ENCODE data around the gene PFN3. TPM values are rescaled to one million over a fixed set of nuclear protein-coding genes. Genes with fewer than 3 reads are reported as not detected.
A peak's percentile ranks its signal among the peaks of the same experiment; 100 is the strongest.

Gene PFN3
- total and polyA plus RNA-seq, 2 of the 13 experiments (the other 11 are each of a cell fraction or from before 2014, with no cell fraction given) = not detected

DNA sequence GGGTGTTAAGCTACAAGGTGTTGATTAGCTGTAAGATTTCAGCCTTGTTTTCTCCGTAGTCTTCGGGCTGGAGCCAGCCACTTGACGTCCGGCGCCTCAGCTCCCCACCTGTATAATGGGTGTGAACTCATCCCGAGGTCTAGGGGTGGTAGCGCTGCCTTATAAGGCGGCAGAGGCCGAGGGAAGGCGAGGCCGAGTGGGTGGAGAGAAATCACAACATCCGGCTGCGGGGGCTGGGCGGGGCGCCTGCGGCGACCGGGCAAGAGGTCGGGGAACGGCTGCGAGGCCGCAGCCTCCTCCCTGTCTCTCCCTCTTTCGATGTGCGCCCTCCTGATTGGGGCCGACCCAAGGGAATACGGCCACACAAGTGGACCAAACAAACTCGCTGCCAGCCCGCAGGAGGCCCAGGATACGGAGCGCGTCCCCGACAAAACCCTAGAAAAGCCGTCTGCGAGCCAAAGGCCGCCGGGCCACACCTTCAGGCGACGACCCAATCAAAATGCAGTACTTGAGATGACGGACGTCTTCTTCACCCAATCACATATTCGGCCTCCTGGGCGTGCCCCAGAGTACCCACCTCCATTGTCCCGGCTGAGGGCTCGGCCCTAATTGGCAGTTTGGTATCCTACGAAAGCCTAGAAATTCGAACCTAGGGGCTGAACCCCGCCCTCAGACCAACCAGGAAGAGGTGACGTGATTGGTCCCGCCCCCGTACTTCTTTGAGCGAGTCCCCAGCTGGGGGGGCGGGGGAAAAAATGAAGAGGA lies 25.5 kb upstream of the PFN3 start (continued):
- TF ChIP-seq, protein P1, sequence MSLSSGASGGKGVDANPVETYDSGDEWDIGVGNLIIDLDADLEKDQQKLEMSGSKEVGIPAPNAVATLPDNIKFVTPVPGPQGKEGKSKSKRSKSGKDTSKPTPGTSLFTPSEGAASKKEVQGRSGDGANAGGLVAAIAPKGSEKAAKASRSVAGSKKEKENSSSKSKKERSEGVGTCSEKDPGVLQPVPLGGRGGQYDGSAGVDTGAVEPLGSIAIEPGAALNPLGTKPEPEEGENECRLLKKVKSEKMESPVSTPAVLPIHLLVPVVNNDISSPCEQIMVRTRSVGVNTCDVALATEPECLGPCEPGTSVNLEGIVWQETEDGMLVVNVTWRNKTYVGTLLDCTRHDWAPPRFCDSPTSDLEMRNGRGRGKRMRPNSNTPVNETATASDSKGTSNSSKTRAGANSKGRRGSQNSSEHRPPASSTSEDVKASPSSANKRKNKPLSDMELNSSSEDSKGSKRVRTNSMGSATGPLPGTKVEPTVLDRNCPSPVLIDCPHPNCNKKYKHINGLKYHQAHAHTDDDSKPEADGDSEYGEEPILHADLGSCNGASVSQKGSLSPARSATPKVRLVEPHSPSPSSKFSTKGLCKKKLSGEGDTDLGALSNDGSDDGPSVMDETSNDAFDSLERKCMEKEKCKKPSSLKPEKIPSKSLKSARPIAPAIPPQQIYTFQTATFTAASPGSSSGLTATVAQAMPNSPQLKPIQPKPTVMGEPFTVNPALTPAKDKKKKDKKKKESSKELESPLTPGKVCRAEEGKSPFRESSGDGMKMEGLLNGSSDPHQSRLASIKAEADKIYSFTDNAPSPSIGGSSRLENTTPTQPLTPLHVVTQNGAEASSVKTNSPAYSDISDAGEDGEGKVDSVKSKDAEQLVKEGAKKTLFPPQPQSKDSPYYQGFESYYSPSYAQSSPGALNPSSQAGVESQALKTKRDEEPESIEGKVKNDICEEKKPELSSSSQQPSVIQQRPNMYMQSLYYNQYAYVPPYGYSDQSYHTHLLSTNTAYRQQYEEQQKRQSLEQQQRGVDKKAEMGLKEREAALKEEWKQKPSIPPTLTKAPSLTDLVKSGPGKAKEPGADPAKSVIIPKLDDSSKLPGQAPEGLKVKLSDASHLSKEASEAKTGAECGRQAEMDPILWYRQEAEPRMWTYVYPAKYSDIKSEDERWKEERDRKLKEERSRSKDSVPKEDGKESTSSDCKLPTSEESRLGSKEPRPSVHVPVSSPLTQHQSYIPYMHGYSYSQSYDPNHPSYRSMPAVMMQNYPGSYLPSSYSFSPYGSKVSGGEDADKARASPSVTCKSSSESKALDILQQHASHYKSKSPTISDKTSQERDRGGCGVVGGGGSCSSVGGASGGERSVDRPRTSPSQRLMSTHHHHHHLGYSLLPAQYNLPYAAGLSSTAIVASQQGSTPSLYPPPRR (CRISPR knock-in tag; IDR thresholded peaks at IDR 0.05; ENCODE audit: borderline replicate concordance) = no peak; the same call in 1 of the 2 replicates
- TF ChIP-seq SIN3A (IDR thresholded peaks at IDR 0.05; ENCODE audit: borderline replicate concordance, low read depth, low read length) = 0 out of 2 replicates have a peak, but pooled peaks have one; percentile 28
- TF ChIP-seq, protein P2, sequence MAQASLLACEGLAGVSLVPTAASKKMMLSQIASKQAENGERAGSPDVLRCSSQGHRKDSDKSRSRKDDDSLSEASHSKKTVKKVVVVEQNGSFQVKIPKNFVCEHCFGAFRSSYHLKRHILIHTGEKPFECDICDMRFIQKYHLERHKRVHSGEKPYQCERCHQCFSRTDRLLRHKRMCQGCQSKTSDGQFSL (CRISPR knock-in tag; IDR thresholded peaks at IDR 0.05) = 0 out of 2 replicates have a peak, but pooled peaks have one; percentile 13

DNA sequence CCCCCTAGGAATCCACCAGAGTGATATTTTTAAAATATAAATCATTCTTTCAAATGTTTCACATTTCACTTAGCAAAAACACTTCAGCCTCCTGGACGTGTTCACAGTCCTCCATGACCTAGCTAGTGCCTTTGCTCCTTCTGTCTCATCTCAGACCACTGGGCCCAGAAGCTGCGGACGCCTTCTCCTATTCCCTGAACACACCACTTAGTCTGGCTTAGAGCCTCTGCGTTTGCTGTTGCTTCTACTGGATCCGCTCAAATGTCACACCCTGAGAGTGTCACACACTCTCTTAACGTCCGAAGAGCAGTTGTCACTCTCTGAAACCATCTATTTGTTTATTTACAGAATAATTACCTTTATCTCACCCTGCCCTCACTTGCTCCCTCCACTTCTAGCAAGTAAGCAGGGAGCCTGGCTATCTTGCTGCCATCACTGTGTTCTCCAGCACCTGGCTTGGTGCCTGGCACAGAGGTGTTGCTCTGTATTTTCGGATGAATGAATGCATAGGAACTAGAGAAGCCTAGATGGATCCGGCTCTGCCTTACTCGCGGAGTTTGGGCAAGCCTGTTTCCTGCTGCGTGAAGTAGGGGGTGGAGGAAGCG lies 24.8 kb upstream of the PFN3 start:
- Histone ChIP-seq H3K9me3 (ENCODE audit: low read length) (no peaks in the 10 kb centered on the region), H3K27ac (ENCODE audit: extremely low read length, insufficient read depth, low read length) (peak overlapping the region; percentile 83), H3K79me2 (ENCODE audit: insufficient read depth, low read length) (peaks cover 14% of the 10 kb centered on the region), H3K27me3 (ENCODE audit: control insufficient read depth in 1 of 2, insufficient read depth in 2 of 2, low read length in 2 of 2) (peaks cover 0 to 14% of the 10 kb centered on the region in 2 experiments; a peak in 2 of 5 replicates), H4K20me1 (ENCODE audit: insufficient read depth, low read length) (no peaks in the 10 kb centered on the region), H3K4me2 (ENCODE audit: low read depth, low read length) (peak overlapping the region; percentile 92), H3K4me1 (ENCODE audit: insufficient read depth, low read length) (peaks cover 43% of the 10 kb centered on the region), H3K4me3 (replicated peaks in 1 of 3; ENCODE audit: insufficient read depth in 1 of 3, low read depth in 2 of 3, low read length in 3 of 3) (peak overlapping the region; percentile 47 to 73 (median 62)), H3K36me3 (replicated peaks in 1 of 2; ENCODE audit: control insufficient read depth in 1 of 2, insufficient read depth in 2 of 2, low read length in 2 of 2) (no peaks in the 10 kb centered on the region), H2AFZ (ENCODE audit: low read length) (peak overlapping the region; percentile 50), H3K9ac (ENCODE audit: insufficient read depth, low read depth, low read length) (peak overlapping the region; percentile 82)
- no peak for ATAC-seq
- intact Hi-C loops (cut with micrococcal nuclease; ENCODE audit: unreplicated experiment) = no loop called here
- no peak for FAIRE-seq
- 10% methylated on average over 13 of the region's 13 CpGs for WGBS (ENCODE audit: low lambda C conversion rate)
- in situ Hi-C loops (cut with HindIII; ENCODE audit: extremely low pct_ligation_motif_present, low pct_unique_long_range_greater_than_20kb) = no loop called here
- ChIA-PET CTCF (ENCODE audit: low intra/inter-chr PET ratio, low total read pairs) (no interaction called here), POLR2A (interaction anchor here (1.0 to 2.9 kb wide), 10 partner anchors 9 to 55 kb away, joined by 3 to 30 read pairs (median 11); partner anchors contain the start of gene F12)
- no peak for DNase-seq (ENCODE audit: low spot score)
- no TSS peak for BruUV-seq (replicated peaks)
- TF ChIP-seq MTF2 (CRISPR knock-in tag; IDR thresholded peaks at IDR 0.05; ENCODE audit: borderline replicate concordance) (0 out of 2 replicates have a peak, but pooled peaks have one; percentile 56), FOXC1 (CRISPR knock-in tag; IDR thresholded peaks at IDR 0.05; ENCODE audit: borderline replicate concordance) (peak; percentile 38; the same call in 1 of the 2 replicates), SRSF4 (IDR thresholded peaks at IDR 0.05; ENCODE audit: low read depth, low read length, poor library complexity, severe bottlenecking) (no peak), ZC3H13 (CRISPR knock-in tag; IDR thresholded peaks at IDR 0.05) (no peak), NCOA1 (CRISPR knock-in tag; IDR thresholded peaks at IDR 0.05) (0 out of 2 replicates have a peak, but pooled peaks have one; percentile 58), ZNF589 (CRISPR knock-in tag; conservative IDR thresholded peaks at IDR 0.05) (0 out of 2 replicates have a peak, but pooled peaks have one; percentile 44)
- TF ChIP-seq, protein P3, sequence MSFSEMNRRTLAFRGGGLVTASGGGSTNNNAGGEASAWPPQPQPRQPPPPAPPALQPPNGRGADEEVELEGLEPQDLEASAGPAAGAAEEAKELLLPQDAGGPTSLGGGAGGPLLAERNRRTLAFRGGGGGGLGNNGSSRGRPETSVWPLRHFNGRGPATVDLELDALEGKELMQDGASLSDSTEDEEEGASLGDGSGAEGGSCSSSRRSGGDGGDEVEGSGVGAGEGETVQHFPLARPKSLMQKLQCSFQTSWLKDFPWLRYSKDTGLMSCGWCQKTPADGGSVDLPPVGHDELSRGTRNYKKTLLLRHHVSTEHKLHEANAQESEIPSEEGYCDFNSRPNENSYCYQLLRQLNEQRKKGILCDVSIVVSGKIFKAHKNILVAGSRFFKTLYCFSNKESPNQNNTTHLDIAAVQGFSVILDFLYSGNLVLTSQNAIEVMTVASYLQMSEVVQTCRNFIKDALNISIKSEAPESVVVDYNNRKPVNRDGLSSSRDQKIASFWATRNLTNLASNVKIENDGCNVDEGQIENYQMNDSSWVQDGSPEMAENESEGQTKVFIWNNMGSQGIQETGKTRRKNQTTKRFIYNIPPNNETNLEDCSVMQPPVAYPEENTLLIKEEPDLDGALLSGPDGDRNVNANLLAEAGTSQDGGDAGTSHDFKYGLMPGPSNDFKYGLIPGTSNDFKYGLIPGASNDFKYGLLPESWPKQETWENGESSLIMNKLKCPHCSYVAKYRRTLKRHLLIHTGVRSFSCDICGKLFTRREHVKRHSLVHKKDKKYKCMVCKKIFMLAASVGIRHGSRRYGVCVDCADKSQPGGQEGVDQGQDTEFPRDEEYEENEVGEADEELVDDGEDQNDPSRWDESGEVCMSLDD (CRISPR knock-in tag; IDR thresholded peaks at IDR 0.05; ENCODE audit: borderline replicate concordance) = no peak
- TF ChIP-seq, protein P4, sequence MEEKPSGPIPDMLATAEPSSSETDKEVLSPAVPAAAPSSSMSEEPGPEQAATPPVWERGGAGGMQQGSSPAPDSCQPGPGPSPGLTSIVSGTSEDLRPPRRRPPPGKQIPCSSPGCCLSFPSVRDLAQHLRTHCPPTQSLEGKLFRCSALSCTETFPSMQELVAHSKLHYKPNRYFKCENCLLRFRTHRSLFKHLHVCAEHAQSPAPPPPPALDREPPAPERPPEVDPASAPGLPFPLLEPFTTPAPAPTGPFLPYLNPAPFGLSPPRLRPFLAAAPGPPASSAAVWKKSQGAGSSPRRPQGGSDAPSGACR (CRISPR knock-in tag; IDR thresholded peaks at IDR 0.05) = no peak

All from HepG2 (cell line).